IPS DF 4.7 (cell line): ENCODE results near the gene DUSP14.

Source experiments
- DNase-seq: peaks from one replicate; pipeline ENCODE4 v3.0.0-alpha.2; 2013; ENCODE audit warnings: low spot score; ENCODE audit errors: extremely low read depth

DUSP14 gene

GRCh38 chr17:37558299-37558698, 68.6 kb downstream of the DUSP14 start:
- no peak for DNase-seq

- DNase-seq = no peak
Measured at GRCh38 chr17:37562016-37562745, 72.5 kb downstream of the DUSP14 start.
